Stimulated activated effector memory CD8-positive, alpha-beta T cell treated with anti-CD3 and anti-CD28 coated beads, Interleukin-12 subunit alpha, Interleukin-12 subunit beta, amount 100 ng/mL, for 72 hours (primary cell): ENCODE data around the gene COL13A1.
A peak's percentile ranks its signal among the peaks of the same experiment; 100 is the strongest.

Experiments
- ATAC-seq: fragments of 150-1000 bp; cut with Tn5 transposase; 2 replicates; pipeline ENCODE4 v1.10.0; 2021
- DNase-seq, 2 donors: peaks; one replicate each; pipeline ENCODE4 v3.0.0; 2021 to 2022; ENCODE audit warnings: low spot score in 2 of 2
- H3K27ac Mint-ChIP-seq: one replicate; pipeline ENCODE4 v1.8.0; 2022; ENCODE audit warnings: mild to moderate bottlenecking, mixed read lengths
- H3K36me3 Mint-ChIP-seq: one replicate; pipeline ENCODE4 v1.8.0; 2022; ENCODE audit warnings: mild to moderate bottlenecking, mixed read lengths
- H3K4me1 Mint-ChIP-seq: one replicate; pipeline ENCODE4 v1.8.0; 2022; ENCODE audit warnings: mixed read lengths
- H3K4me3 Mint-ChIP-seq: one replicate; pipeline ENCODE4 v1.8.0; 2022; ENCODE audit warnings: mild to moderate bottlenecking, mixed read lengths
- H3K9me3 Mint-ChIP-seq: one replicate; pipeline ENCODE4 v1.8.0; 2022; ENCODE audit warnings: mixed read lengths

Gene COL13A1

GRCh38 chr10:69952821-69953221, 151.1 kb downstream of the COL13A1 start:
- no peaks in the 10 kb centered on the region for H3K4me1 Mint-ChIP-seq
- H3K4me3 Mint-ChIP-seq, result no peak overlapping the region
- no peak for ATAC-seq
- H3K9me3 Mint-ChIP-seq, result no peaks in the 10 kb centered on the region
- no peak overlapping the region for H3K27ac Mint-ChIP-seq
- no peaks in the 10 kb centered on the region for H3K36me3 Mint-ChIP-seq
- DNase-seq, result no peak

DNA sequence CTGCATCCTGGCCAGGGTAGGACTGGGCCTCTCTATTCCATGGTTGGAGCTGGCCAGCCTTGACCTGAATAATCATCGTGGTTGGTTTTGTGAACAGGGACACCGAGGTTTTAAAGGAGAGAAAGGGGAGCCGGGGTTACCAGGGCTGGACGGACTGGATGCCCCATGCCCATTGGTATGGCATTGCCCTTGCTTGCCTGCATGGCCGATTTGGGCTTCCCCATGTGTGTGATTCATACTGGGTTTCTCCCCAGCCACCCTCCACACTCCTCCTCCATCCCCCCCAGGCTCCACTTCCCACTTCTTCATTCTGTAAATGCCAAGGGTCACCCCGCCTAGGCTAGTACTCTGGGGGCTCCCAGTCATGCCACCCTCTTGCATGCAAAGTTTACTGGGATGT, 152.1 kb downstream of the COL13A1 start:
- Mint-ChIP-seq H3K4me1 (no peaks in the 10 kb centered on the region), H3K27ac (no peak overlapping the region), H3K36me3 (no peaks in the 10 kb centered on the region), H3K9me3 (no peaks in the 10 kb centered on the region), H3K4me3 (no peak overlapping the region)
- ATAC-seq, result peak; percentile 16
- DNase-seq, result no peak

- DNase-seq, result no peak
- H3K27ac Mint-ChIP-seq, result peak overlapping the region; percentile 18
- no peaks in the 10 kb centered on the region for H3K4me1 Mint-ChIP-seq
- no peaks in the 10 kb centered on the region for H3K9me3 Mint-ChIP-seq
- no peak for ATAC-seq
- no peak overlapping the region for H3K4me3 Mint-ChIP-seq
- H3K36me3 Mint-ChIP-seq, result no peaks in the 10 kb centered on the region
These were observed 153.6 kb downstream of the COL13A1 start for GRCh38 chr10:69955211-69955805.

- Mint-ChIP-seq H3K9me3 (no peaks in the 10 kb centered on the region), H3K4me3 (no peak overlapping the region), H3K27ac (peak overlapping the region; percentile 18), H3K36me3 (no peaks in the 10 kb centered on the region), H3K4me1 (no peaks in the 10 kb centered on the region)
- DNase-seq (no peak), ATAC-seq (no peak)
These were observed 154.4 kb downstream of the COL13A1 start for GRCh38 chr10:69955897-69956740.

GRCh38 chr10:69956741-69957230, 155.1 kb downstream of the COL13A1 start:
- DNase-seq (no peak), ATAC-seq (no peak)
- Mint-ChIP-seq H3K27ac (no peak overlapping the region), H3K9me3 (no peaks in the 10 kb centered on the region), H3K4me3 (no peak overlapping the region), H3K36me3 (no peaks in the 10 kb centered on the region), H3K4me1 (no peaks in the 10 kb centered on the region)

DNA sequence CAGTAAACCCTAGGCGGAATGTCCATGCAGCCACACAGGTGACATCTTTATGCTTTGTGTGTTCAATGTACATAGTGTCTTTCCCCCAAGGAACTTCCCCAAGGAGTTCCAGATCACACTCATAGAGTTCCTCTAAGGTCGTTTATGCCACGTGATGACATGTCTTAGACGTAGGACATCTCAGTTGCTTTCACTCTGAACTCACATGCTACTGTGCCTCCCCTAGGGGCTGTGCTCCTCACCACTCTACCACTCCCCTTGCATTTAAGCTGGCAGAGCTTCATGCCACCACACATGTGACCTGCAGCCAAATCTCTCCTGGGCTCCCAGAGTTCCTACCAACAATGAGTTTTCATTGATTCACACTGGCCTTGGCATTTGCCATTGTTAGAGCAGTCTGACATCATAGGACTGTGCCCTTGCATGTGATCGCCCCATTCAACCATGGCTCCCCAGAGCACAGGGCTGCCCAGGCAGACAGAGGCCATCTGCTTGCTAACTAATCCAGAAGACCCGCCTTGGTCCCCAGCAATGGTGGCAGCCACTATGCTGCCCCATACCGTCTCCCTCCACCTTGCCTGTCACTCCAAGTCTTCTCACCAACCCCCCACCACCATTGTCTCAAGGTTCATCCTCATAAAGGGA, 155.7 kb downstream of the COL13A1 start:
- no peaks in the 10 kb centered on the region for H3K36me3 Mint-ChIP-seq
- ATAC-seq (no peak), DNase-seq (no peak)
- H3K4me1 Mint-ChIP-seq, result no peaks in the 10 kb centered on the region
- no peak overlapping the region for H3K27ac Mint-ChIP-seq
- H3K4me3 Mint-ChIP-seq, result no peak overlapping the region
- H3K9me3 Mint-ChIP-seq, result no peaks in the 10 kb centered on the region

DNA sequence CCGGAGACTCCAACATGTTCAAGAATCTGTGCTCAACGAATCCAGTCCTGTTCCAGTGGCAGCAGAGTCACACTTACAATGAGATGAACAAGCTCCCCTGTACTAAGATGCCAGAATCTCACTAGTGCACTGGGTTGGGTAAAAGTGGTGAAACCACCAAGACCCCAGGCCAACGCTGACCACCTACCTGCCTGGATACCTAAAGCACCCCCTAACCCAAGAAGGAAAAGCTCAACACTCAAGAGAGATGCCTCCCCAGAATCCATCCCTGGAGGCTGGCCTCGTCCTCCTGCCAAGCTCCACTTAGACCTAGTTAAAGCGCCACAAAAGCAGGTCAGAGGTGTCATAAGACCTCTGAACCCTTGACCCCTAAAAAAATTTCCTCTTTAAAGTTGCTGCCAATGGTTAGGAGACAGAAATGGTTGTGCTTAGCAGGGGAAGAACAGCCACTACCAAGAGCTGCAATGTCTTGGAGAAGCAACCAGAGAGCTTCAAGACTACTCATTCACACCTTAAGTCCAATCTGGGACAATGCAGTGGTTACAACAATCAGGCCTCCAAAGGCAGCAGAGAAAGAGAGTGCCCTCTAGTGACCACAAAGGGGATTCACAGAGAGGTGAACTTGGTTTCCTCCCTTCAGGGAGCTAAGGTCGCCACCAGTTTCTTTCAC, 156.3 kb downstream of the COL13A1 start:
- Mint-ChIP-seq H3K4me1 (no peaks in the 10 kb centered on the region), H3K27ac (no peak overlapping the region), H3K9me3 (no peaks in the 10 kb centered on the region), H3K4me3 (no peak overlapping the region), H3K36me3 (no peaks in the 10 kb centered on the region)
- ATAC-seq (peak; percentile 59), DNase-seq (no peak)

- H3K4me1 Mint-ChIP-seq, result no peaks in the 10 kb centered on the region
- no peak overlapping the region for H3K27ac Mint-ChIP-seq
- DNase-seq (no peak), ATAC-seq (no peak)
- H3K9me3 Mint-ChIP-seq, result no peaks in the 10 kb centered on the region
- H3K36me3 Mint-ChIP-seq, result no peaks in the 10 kb centered on the region
- no peak overlapping the region for H3K4me3 Mint-ChIP-seq
These were observed 156.8 kb downstream of the COL13A1 start for GRCh38 chr10:69958556-69958902.

DNA sequence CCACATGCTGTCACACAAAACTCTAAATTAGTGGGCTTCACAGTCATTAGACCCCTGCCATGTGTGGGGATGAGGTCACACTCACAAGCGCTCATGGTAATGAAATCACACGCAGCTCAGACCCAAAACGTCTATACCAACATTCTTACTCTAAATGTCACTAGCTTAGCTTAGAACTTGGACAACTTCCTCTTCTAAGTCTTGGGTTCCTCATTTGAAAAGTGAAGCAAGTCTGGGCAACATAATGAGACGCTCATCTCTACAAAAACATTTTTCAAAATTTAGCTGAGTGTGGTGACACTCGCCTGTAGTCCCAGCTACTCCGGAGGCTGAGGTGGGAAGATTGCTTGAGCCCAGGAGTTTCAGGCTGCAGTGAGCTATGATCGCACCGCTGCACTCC, 158.2 kb downstream of the COL13A1 start:
- Mint-ChIP-seq H3K27ac (no peak overlapping the region), H3K4me3 (no peak overlapping the region), H3K4me1 (no peaks in the 10 kb centered on the region), H3K36me3 (no peaks in the 10 kb centered on the region), H3K9me3 (no peaks in the 10 kb centered on the region)
- ATAC-seq (no peak), DNase-seq (no peak)

DNA sequence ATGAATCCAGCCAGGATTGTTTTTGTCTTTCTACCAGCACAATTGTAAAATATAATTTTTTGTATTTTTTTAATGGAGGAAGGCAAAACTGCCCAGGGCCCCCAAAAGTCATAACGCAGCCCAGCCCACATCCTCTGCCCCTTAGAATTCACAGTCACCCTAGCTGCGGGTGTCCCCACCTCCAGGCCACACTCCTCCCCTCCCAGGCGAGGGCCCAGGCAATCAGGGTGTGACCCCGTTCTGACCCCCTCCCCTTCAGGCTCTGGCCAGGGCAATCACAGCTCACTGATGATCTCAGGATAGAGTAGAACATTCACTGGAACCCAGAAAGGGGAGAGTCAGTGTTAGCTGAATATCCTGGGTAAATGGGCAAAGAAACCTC, 158.9 kb downstream of the COL13A1 start:
- no peak for DNase-seq
- no peaks in the 10 kb centered on the region for H3K9me3 Mint-ChIP-seq
- no peak overlapping the region for H3K4me3 Mint-ChIP-seq
- no peak for ATAC-seq
- no peaks in the 10 kb centered on the region for H3K4me1 Mint-ChIP-seq
- no peaks in the 10 kb centered on the region for H3K36me3 Mint-ChIP-seq
- H3K27ac Mint-ChIP-seq, result no peak overlapping the region

- H3K27ac Mint-ChIP-seq, result no peak overlapping the region
- DNase-seq (no peak), ATAC-seq (no peak)
- no peak overlapping the region for H3K4me3 Mint-ChIP-seq
- H3K9me3 Mint-ChIP-seq, result no peaks in the 10 kb centered on the region
- no peaks in the 10 kb centered on the region for H3K4me1 Mint-ChIP-seq
- H3K36me3 Mint-ChIP-seq, result no peaks in the 10 kb centered on the region
These were observed 159.5 kb downstream of the COL13A1 start for GRCh38 chr10:69960988-69961880.

DNA sequence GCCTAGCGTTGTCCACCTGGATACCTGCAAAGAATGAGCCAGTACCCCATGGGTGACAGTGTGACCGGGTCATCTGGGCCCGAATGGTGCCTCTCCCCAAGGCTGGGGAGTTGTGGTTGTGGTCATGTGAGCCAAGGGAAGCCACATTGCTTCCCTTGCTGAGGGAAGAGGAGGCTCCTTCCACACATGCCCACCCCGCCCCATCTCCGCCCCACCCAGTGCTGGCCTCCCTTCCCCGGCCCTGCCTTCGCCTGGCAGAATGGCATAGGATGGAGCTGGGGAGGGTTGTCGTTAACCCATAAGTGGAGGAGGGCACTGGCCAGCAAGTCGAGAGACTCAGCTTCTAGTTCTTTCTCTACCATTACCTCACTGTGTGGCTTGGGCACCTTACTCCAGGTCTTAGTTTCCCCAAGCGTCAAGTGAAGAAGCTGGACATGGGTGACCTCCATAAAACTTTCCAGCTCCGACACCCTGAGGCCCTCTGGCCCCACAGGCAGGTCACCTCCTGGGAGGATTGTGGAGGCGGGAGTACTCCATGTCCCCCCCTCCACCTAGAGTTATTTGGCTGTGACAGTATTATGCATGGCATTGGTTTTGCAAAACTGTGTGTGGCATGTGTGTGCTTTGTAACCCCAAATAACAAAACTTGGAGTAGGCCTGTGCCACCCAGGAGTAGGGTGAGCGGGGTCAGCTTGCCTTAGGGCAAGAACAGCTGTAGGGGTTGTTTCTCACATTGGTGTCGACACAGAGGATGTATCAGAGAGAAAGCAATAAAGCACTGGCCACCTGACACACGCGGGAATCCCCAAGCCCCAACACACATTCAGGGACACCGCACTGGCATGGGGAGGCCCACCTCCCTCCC, 160.4 kb downstream of the COL13A1 start:
- Mint-ChIP-seq H3K4me1 (no peaks in the 10 kb centered on the region), H3K27ac (no peak overlapping the region), H3K36me3 (no peaks in the 10 kb centered on the region), H3K4me3 (no peak overlapping the region), H3K9me3 (no peaks in the 10 kb centered on the region)
- DNase-seq (no peak), ATAC-seq (no peak)

GRCh38 chr10:69962746-69963135, 161.0 kb downstream of the COL13A1 start:
- no peak for ATAC-seq
- Mint-ChIP-seq H3K4me3 (no peak overlapping the region), H3K27ac (no peak overlapping the region), H3K9me3 (no peaks in the 10 kb centered on the region), H3K36me3 (no peaks in the 10 kb centered on the region), H3K4me1 (no peaks in the 10 kb centered on the region)
- DNase-seq, result no peak

DNA sequence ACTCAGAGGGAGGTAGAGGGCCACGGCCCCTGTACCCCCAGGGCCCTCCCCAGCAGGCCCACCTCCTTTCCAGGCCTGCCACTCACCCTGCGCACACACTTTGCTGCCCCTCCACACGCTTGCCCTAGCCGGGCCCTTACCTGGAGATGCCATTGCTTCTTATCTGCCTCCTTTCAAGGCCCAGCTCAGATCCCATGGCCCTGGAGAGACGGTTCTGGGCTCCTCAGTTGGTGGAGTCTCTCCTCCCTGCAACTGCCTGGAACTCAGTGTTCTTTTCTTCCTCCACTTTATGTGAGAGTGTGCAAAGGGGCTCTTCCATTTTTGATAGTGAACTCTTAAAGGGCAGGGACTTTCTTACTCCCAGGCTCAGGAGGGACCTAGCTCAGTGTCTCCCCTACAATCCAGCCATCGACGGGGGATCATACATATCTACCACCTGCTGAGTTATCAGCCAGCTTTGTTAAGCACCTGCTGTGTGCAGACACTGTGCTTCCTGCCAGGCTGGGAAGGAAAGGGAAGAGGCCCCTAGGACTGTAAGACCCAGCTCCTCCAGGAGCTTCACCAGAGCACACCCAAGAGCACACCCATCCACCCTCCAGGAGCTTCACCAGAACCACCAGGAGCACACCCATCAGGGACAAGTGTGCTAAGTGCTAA, 161.6 kb downstream of the COL13A1 start:
- no peak for DNase-seq
- Mint-ChIP-seq H3K4me3 (no peak overlapping the region), H3K9me3 (no peaks in the 10 kb centered on the region), H3K4me1 (no peaks in the 10 kb centered on the region), H3K36me3 (no peaks in the 10 kb centered on the region), H3K27ac (no peak overlapping the region)
- ATAC-seq, result no peak
